Measurements from ENCODE around the gene LONP1.
"Not testable (repeated sequence)": the region's sequence is repeated elsewhere in the genome, so short reads cannot be mapped to it uniquely, and the experiment has no call there.

The LONP1 gene

DNA sequence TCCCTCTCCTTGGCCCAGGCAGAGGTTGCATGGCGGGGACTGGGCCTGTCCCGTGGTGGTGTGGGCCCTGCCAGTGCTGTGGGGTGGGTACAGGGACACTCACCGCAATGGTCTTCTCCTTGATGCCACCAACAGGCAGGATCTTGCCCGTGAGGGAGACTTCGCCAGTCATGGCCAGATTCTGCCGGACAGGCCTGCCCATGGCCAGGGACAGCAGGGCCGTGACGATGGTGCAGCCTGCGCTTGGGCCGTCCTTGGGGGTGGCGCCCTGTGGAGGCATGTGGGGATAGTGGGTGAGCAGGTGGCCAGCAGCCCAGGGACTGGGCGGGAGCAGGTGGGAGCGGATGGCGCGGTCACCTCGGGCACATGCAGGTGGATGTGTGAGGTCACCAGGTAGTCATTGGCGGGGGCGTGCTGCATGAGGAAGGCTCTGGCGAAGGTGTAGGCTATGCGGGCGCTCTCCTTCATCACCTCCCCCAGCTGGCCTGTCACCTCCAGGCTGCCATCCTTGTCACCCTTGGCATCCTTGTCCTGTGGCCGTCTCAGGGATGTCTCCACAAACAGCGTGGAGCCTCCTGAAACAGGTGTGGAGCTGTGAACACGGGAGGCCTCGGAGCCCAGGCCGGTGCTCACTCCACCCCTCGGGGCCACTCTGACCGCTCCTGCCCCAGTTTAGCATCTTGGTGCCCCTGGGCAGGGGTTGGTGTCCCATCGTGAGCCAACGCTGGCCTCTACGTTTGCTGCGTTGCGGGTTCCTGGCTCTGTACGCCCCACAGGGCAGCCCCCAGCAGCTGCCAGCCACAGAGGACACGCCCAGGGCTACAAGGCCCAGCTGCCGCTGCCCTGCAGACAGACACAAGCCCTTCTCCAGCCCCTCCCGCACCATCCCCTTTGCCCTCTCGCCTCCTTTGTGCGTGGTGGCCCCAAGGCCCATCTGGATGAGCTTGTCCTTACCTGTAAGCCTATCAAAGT, 26.5 kb downstream of the LONP1 start:
- no peak for DNase-seq (ENCODE audit: low read depth)

DNA sequence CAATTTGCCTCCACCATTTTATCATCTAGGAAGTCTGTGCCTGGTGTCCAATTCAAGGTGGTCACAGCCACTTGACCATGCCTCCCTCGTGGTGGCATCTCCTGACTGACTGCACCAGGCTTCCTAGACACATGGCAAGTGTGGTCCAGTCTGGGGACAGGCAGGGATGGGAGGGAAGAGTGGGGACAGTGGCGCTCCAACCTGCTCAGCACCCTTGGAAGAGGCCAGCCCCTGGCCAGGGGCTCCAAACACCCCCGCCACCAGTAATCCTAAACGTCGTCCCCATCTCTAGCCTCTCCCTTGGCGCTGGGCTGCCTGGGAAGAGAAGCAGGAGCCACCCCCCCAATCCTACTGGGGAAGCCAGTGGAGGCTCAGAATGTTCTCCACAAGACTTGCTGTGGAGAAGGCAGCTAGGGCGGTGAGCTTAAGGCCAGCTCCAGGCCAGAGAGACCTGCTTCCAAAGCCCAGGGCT, 27.2 kb downstream of the LONP1 start:
- no peak for DNase-seq (ENCODE audit: low read depth)

DNA sequence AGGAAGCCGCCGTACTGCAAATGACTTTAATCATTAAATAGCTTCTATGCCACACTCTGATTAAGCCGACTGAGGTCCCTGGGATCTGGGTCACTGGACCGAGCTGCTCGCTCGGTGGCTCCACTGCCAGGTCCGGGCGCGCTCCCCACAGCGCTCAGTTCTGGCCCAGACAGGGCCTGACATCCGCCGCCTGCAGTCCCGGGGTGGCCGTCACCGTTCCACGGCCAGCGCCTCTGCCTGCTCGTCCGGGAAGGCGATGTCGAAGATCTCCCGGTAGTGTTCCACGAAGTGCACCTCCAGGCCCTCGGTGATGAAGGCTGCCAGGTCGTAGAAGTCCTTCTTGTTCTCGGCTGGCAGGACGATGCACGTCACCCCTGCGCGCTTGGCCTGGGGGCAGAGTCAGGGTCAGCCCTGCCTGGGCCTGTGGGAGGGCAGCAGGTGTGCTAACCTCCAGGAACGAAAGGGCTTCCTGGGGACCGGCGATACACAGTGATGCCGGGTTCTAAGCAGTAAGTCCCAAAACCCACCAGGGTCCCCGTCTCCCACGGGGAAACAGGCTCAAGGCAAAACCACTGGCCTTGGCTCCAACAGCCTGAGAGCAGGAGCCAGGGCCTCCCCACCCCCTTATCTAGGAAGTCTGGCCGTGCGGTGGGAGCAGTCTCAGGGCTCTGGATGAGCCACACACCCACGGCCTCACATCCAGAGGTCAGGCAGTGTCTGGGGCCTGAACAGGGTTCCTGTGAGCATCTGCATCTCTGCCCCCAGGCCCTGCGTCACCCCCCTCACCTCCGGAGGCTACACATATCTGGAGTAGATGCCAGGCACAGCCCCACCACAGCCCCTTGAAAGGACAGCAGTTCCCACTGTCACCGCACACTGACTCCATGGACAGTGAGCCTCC, 27.9 kb downstream of the LONP1 start:
- DNase-seq (ENCODE audit: low read depth), result no peak

DNA sequence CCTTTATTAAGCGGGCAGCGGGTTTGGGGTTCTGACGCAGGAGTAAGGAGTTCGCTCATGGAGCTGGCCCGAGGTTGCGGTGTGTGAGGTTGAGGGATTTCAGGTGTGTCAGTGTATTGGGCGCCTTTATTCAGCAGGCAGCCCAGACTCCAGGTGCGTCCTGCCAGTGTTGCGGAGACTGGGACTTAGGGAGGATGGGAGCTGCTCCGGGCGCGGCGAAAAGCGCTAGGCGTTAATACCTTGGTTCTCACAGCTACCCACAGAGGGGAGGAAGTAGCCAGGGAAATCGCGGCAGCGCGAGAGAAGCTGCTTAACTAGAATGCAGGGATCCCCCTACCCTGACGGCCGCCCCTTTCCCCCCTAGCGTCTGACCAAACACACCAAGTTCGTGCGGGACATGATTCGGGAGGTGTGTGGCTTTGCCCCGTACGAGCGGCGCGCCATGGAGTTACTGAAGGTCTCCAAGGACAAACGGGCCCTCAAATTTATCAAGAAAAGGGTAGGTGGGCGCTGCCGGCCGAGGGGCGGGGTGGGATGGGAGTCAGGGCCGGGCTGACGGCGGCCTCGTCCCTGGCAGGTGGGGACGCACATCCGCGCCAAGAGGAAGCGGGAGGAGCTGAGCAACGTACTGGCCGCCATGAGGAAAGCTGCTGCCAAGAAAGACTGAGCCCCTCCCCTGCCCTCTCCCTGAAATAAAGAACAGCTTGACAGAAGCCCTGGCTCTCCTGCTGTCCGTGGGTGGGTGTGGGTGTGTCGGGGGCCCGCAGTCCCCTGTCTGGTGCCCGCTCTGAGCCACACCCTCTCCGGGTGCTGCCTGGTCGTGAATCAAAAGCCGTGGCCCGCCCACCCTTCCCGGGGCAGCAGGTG, 28.8 kb downstream of the LONP1 start:
- peak; percentile 54 for DNase-seq (ENCODE audit: low read depth)

DNA sequence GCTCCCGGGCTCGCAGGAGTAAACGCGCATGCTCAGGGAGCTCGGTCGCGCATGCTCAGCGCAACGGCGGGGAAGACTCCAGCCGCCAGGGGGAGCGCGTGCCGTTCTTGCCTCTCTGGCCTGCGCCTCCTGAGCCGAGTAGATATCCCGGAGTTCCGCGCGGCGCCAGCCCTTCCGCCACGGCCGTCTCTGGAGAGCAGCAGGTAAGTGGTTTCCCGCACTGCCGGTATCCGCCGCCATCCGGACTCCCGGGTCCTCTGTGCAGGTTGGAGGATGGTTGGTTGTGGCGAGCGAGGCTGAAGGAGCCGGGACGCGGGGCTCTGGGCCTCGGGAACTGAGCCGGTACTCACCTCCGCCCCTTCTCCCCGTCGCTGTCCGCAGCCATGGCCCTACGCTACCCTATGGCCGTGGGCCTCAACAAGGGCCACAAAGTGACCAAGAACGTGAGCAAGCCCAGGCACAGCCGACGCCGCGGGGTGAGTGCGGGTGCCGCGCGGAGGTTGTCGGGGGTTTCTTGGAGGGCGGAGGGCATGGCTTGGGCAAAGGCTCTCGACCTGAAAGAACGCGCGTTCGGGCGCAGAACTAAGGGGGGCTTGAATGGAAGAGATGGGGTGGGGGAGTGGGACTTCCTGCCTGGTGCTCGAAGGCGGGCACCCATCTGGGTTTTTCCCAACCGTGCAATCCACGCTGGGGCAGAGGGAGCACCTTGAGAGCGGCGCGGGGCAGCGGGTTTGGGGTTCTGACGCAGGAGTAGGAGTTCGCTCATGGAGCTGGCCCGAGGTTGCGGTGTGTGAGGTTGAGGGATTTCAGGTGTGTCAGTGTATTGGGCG, 29.6 kb downstream of the LONP1 start, which contains the start of gene RPL36:
Gene RPL36, plus strand, starts transcription at position 171 of the 830 bp plus-strand sequence. Its CDS starts 213 bp downstream, at position 384.
- peak; percentile 98 for DNase-seq (ENCODE audit: low read depth)

DNA sequence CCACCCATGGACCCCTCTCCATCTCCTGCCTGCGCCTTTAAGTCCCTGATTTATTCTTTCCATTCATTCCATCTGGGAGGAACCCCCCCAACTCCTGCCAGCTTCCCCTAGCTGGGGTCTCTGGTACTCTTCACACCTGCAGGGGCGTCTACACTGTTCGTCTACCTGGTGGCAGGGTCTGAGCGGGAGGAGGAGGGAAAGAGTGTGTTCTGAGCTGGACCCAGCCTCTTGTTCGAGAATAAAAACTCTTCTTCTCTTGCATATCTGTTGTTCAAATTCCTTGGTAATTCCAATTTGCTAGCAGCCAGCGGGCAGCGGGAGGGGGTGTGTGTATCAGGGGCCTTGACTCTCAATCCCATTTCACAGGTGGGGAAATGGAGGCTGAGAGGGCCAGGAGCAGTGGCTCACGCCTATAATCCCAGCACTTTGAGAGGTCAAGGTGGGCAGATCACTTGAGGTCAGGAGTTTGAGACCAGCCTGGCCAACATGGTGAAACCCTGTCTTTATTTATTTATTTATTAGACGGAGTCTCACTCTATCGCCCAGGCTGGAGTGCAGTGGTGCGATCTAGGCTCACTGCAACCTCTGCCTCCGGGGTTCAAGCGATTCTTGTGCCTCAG, 31.6 kb downstream of the LONP1 start:
- not testable (repeated sequence) for DNase-seq (ENCODE audit: low read depth)

DNA sequence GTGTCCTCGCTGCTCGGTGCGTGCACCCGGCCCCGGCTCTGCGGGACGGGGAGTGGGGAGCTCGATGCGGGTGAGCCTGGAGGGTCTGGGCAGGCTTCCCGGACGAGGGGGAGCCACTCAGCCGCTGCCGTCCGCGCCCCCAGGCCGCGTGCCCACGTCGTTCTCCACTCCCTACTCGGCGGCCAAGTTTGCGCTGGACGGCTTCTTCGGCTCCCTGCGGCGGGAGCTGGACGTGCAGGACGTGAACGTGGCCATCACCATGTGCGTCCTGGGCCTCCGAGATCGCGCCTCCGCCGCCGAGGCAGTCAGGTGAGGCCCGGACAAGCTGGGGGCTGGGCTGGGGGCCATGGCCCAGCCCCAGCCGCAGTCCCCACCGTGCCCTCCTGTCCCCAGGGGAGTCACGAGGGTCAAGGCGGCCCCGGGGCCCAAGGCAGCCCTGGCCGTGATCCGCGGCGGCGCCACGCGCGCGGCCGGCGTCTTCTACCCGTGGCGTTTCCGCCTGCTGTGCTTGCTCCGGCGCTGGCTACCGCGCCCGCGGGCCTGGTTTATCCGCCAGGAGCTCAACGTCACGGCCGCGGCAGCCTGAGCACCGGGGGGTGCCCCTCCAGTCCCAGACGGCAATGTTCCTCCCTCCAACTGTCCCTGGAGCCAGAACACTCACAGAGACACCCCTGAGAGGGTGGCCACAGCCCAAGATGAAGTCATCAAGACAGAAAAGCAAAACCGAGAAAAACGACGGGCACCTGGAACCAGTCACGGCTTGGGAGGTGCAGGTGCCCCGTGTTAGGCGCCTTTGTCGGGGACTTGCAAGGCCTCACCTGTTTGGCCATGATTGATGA, 32.4 kb downstream of the LONP1 start:
- DNase-seq (ENCODE audit: low read depth), result no peak

DNA sequence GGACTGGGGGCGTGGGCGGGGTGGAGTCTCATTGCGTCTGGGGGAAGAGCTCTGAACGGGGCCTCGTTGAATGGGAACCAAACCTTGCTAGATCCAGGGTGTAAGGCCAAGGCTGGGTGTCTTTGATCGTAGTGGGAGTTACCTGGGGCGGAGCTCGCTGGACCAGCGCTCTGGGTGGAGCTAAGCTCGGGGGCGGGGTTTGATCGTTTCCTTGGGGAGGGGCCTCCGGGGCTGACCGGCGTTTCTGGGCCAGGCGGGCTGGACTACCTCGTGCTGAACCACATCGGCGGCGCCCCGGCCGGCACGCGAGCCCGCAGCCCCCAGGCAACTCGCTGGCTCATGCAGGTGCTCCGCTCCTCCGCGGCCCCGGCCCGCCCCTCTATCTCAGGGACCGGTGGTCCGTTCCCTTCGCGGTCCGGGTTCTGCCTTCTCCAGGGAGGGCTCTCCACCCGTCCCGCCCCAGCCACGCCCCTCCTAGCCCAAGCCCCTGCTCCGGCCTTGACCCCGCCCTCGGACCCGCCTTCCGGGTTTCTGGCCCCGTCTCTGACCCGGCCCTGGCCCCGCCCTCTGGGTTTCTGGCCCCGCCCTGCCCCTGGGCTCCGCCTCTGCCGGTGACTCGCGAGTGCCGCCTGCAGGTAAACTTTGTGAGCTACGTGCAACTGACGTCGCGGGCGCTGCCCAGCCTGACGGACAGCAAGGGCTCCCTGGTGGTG, 33.1 kb downstream of the LONP1 start:
- peak; percentile 96 for DNase-seq (ENCODE audit: low read depth)

DNA sequence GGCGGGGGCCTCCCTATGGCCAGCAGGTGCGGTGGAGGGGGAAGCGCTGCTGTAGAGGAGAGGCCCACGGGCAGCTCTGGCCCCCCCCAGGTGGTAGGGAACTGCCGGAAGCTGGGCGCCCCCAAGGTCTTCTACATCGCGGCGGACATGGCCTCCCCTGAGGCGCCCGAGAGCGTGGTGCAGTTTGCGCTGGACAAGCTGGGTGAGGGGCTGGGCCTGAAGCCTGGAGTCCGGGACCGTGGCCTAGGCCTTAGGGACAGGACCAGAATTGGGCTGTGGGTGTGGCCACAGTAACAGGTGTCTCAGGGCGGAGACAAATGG, 33.7 kb downstream of the LONP1 start:
- no peak for DNase-seq (ENCODE audit: low read depth)

DNA sequence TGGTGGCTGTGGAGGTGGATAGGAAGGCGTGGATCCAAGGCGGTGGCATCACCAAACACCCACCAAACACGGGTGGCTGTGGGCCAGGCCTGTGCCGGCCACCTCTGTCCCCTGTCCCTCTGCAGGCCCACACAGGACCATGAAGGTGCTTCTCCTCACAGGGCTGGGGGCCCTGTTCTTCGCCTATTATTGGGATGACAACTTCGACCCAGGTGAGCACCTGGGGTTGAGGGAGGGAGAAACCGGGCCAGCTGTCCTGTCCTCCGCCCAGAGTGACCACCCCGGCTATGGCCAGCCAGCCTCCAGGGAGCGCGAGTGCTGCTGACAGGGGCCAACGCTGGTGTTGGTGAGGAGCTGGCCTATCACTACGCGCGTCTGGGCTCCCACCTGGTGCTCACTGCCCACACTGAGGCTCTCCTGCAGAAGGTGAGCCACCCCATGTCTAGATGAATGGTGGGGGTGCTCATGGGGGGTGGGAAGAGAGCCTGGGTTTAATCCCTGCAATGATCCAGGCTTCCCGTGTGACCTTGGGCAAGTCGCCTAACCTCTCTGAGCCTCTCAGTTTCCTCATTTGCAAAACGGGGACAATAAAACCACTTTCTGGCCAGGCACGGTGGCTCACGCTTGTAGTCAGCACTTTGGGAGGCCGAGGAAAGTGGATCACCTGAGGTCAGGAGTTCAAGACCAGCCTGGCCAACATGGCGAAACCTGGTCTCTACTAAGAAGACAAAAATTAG, 35.1 kb downstream of the LONP1 start:
- DNase-seq (ENCODE audit: low read depth), result no peak

DNA sequence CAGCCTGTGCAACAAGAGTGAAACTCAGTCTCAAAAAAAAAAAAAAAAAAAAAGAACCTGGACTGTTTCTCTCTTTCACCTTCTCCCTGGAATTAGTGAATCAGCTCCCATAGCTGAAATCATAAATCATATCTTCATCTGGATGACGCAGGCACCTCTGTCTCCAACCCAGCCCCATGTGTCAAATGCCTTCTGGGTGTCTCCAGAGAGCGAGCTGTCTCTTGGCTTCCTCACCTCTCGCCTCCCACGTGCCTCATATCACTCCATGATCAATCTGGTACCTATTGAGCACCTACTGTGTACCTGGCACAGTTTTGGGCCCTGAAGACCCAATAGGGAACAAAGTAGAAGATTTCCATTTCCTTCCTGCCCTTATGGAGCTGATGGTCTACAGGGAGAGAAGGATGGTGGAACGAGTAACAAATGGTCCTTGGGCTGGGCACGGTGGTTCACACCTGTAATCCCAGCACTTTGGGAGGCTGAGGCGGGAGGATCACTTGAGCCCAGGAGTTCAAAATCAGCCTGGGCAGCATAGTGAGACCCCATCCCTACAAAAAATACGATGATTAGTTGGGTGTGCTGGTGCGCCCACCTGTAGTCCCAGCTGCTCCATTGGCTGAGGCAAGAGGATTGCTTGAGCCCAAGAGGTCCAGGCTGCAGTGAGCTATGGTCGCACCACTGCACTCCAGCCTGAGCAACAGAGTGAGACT, 36.6 kb downstream of the LONP1 start:
- no peak for DNase-seq (ENCODE audit: low read depth)

DNA sequence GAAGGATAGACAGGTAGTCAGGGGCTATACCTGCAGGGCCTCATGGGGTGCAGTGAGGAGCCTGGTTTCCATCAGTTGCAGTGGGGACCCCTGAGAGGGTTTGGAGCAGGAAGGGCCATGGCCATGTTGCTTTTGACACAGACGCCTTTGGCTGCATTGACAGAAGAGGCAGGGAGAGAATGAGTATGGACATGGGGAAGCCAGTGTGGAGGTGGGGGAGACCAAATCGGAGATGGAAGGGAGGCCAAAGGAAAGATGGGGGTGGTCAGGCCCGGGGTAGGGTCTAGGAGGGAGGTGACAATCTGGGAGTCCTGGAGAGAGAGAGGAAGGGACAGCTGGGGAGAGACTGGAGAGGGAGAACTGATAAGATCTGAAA, 37.9 kb downstream of the LONP1 start:
- DNase-seq (ENCODE audit: low read depth), result no peak

DNA sequence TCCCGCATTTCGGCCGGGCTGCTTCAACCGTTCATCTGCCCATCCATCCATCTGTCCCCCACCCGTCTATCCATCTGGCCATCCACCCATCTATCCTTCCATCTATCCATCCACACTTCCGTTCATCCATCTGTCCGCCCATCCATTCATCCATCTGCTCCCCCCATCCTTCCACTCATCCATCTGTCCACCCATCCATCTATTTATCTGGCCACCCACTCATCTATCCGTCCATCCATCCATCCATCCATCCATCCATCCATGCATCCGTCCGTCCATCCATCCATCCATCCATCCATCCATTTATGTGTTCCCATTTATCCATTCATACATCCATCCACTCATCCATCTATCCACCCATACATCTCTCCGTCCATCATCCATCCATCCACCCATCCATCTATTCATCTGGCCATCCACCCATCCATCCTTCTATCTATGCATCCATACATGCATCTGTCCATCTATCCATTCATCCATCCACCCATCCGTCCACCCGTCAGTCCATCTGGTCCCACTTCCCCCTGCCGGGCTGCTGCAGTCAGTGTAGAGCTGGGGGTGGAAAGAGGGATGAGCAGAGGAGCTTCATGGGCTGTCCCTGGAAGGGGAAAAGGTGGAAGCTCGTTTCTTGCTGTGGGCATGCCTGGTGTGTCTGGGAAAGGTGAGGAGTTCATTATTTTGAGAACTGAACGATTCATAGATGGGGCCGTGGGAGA, 38.4 kb downstream of the LONP1 start:
- no peak for DNase-seq (ENCODE audit: low read depth)

DNA sequence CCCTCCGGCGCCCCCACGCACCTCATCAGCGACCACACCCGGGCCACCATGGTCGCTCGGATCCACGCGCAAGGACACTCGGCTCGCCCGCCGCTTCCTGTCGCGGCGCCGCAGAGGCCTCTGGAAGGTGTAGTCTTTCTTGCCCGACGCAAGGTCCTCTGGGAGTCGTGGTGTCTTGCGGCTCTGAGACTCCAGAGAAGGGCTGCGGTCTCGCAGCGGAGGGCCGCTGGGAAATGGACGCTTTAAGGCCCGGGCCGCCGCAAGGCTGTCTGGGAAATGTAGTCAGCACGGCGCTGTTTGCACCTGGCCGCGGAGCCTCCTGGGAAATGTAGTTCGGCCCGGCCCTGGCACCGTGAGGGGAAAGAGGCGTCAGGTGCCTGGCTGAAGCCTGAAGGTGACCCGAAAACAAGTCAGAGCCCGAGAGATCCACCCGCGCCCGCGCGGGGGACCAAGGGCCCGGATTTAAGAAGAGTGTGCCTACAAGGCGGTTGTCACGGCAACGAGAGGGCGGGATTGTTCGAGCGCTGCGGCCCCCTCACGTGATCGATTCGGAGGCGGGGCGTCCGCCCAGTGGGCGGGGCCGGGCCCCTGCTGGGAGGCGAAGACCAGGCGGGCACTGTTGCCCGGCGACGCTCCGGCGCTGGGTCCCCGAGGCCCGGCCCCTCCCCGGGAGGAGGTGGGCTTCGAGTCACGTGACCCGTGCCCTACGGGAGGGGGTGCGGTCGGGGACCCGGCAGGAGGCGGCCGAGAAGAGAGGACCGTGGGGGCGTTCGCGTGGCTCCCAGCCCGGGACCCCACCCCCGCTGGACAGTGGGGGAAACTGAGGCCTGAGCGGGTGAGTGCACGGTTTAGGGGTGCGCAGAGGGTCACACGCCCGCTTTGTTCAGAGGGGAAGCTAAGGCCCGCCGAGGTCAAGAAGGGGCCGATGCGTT, 39.2 kb downstream of the LONP1 start, which contains the start of the genes HSD11B1L and MICOS13:
Gene HSD11B1L, plus strand, starts transcription at position 591 of the 932 bp plus-strand sequence. CDS start 3,806 bp downstream, outside the sequence.
Gene MICOS13, minus strand, starts transcription at position 80 of the 932 bp plus-strand sequence. Its CDS starts 30 bp downstream, at position 50.
- DNase-seq (ENCODE audit: low read depth), result peak; percentile 97

DNA sequence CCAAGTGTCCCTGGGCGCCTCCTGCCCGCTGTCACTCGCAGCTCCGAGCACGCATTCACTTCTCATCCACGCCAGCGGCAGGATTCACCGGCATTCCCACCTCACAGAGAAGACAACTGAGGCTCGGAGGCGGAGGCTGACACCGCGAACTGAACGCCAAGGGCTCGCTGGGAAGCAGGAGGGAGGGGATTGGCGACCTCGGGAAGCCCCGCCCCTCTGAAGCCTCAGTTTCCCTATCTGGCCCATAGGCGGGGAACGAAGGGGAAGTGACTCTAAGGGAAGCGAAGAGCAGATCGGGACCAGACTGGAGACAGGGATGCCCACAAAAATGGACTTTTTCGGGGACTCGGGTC, 39.9 kb downstream of the LONP1 start:
- no peak for DNase-seq (ENCODE audit: low read depth)
